Mesothelial cell of epicardium (in vitro differentiated cells): ENCODE measurements around the gene TULP3. TPM values are rescaled to one million over a fixed set of nuclear protein-coding genes. Genes with fewer than 3 reads are reported as not detected.
A peak's percentile ranks its signal among the peaks of the same experiment; 100 is the strongest.
"Not testable (repeated sequence)": the region's sequence is repeated elsewhere in the genome, so short reads cannot be mapped to it uniquely, and the experiment has no call there.

ENCODE experiments used
- DNase-seq, 2 experiments: peaks; one replicate each; pipeline ENCODE4 v3.0.0; 2021; ENCODE audit warnings: low spot score in 2 of 2; ENCODE audit not compliant: unreplicated experiment in 2 of 2
- H3K27ac Mint-ChIP-seq: 2 replicates; pipeline ENCODE4 v1.8.0; 2021; ENCODE audit warnings: mixed read lengths
- H3K27me3 Mint-ChIP-seq: 2 replicates; pipeline ENCODE4 v1.8.0; 2021; ENCODE audit warnings: low read depth, mixed read lengths
- H3K36me3 Mint-ChIP-seq: 2 replicates; pipeline ENCODE4 v1.8.0; 2021; ENCODE audit warnings: mixed read lengths
- H3K4me1 Mint-ChIP-seq: 2 replicates; pipeline ENCODE4 v1.8.0; 2021; ENCODE audit warnings: mixed read lengths
- H3K4me3 Mint-ChIP-seq: 2 replicates; pipeline ENCODE4 v1.8.0; 2021; ENCODE audit warnings: mild to moderate bottlenecking, moderate library complexity, mixed read lengths
- H3K9me3 Mint-ChIP-seq: 2 replicates; pipeline ENCODE4 v1.8.0; 2021; ENCODE audit warnings: mixed read lengths
- total RNA-seq: library from RNA; stranded (reverse); gene quantifications from 3 replicates; pipeline ENCODE4 v1.2.1, GENCODE V29; 2021
- TF ChIP-seq, protein P1 (sequence below): fragments of 200-600 bp; sonication (generic); IDR thresholded peaks from one replicate; pipeline ENCODE4 v1.5.0; 2021; ENCODE audit warnings: antibody characterized with exemption; ENCODE audit not compliant: unreplicated experiment

TULP3 gene
- total RNA-seq, 1 donor from 2014 or later = 25.2 TPM

DNA sequence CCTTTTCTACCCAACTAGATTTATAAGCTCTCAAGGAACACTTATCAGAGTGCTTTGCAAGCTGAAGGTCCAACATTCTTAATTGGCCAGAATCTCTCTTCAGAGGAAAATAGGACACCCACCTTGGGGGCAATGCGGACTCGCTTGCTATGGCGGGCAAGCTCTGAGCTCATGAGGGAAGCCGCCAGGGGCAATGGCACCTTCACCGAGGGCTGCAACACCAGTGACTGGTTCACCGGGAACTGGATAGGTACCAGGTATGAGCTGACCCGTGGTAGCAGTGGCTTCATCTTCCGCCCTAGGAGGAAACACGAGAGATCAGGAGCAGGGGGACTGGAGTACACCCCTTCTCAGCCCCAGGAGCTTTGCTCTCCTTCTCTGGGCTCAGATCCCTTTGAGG, 26.5 kb upstream of the TULP3 start:
- Mint-ChIP-seq H3K27ac (no peak overlapping the region), H3K9me3 (no peaks in the 10 kb centered on the region), H3K4me1 (no peaks in the 10 kb centered on the region), H3K4me3 (no peak overlapping the region), H3K36me3 (peaks cover 29% of the 10 kb centered on the region), H3K27me3 (no peaks in the 10 kb centered on the region)
- DNase-seq = no peak
- TF ChIP-seq, protein P1, sequence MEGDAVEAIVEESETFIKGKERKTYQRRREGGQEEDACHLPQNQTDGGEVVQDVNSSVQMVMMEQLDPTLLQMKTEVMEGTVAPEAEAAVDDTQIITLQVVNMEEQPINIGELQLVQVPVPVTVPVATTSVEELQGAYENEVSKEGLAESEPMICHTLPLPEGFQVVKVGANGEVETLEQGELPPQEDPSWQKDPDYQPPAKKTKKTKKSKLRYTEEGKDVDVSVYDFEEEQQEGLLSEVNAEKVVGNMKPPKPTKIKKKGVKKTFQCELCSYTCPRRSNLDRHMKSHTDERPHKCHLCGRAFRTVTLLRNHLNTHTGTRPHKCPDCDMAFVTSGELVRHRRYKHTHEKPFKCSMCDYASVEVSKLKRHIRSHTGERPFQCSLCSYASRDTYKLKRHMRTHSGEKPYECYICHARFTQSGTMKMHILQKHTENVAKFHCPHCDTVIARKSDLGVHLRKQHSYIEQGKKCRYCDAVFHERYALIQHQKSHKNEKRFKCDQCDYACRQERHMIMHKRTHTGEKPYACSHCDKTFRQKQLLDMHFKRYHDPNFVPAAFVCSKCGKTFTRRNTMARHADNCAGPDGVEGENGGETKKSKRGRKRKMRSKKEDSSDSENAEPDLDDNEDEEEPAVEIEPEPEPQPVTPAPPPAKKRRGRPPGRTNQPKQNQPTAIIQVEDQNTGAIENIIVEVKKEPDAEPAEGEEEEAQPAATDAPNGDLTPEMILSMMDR = no peak

DNA sequence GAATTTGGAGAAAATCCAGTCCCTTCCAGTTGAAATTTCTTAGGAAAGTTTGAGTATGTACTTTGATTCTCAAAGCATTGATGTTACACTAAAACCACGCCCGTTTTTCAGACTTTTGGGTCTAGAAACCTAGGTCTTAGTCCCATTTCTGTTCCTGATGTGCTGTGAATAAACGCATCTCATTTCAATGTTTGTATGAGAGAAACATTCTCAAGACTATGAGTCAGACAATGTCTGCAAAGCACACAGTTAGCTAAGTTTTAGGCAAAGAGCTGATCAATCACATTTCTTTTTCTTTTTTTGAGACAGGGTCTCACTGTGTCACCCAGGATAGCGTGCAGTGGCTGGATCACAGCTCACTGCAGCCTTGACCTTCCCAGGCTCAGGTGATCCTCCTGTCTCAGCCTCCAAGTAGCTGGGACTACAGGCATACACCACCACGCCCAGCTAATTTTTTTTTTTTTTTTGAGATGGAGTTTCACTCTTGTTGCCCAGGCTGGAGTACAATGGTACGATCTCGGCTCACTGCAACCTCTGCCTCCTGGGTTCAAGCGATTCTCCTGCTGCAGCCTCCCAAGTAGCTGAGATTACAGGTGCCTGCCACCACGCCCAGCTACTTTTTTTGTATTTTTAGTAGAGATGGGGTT, 21.6 kb upstream of the TULP3 start:
- not testable (repeated sequence) for H3K27ac Mint-ChIP-seq, H3K4me1 Mint-ChIP-seq, H3K4me3 Mint-ChIP-seq, H3K9me3 Mint-ChIP-seq, DNase-seq, H3K27me3 Mint-ChIP-seq
- H3K36me3 Mint-ChIP-seq = peaks cover 18% of the 10 kb centered on the region

DNA sequence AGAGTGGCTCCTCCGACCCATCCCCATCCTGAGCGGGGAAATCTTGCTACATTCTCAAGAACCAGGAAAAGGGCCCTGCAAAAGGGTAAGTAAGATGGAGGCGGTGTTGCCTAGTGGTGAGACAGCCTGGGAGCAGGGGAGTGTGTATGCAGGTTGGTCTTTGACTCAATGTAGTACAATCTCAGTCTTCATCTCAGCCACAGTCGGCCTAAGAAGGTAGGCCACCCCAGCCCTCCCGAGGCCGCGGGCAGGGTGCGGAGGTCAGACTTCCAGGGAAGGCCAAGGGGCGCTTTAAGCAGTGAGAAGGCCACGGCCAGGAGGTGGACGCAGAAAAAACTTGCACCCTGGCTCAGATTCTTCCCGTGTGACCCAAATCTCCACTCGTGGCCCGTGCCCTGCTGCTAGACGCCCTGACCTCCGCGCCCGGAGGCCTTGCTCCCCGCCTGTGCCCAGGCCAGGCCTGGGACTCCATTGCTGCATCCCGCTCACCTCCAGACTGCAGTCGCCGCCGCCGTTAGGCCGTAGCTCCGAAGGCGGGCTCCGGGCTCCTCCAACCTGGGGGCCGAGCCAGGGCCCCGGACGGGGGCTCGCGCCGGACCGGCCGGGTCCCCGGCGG, 14.2 kb upstream of the TULP3 start:
- peak overlapping the region; percentile 75 for H3K27ac Mint-ChIP-seq
- no peaks in the 10 kb centered on the region for H3K27me3 Mint-ChIP-seq

DNA sequence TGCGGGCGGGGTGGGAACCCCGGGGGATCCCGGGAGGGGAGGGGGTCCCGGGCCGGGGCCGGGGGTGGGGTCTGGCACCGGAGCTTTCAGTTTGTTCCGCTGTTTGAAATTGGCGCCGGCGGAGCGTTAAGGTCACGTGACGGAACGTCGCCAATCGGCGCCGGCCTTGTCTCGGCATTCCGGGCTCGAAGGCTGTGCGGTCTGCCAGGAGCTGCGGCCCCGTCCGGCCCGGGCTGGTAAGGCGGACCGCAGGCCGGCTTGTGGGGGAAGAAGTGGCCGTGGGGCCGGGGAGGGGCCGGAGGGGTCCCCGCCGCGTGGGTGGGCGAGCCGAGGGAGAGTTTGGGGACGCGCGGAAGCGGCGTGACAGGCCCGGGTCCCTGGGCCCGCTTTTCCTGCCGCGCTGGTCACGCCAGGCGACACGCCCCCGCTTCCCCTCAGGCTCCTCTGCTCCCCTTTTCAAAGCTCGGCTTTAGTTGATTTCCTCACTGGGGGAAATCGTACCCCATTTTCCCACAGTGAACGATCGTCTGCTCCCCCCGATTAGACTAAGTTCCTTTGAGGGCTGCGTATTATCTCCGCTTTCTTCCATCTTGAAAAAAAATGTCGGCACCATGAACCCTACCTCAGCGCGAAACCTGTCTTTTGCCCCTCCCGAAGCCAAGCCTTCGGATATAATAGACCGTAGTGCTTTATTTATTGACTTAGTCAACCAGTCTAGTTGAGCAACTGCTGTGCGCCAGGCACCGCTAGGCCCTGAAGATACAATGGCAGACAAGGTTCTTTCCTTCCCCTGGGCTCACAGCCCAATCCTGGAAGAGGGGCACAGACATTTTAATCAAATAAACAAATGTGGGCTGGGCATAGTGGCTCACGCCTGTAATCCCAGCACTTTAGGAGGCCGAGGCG, 13.4 kb upstream of the TULP3 start, which contains the start of the genes FOXM1 and RHNO1:
Gene FOXM1, minus strand, starts transcription at position 128 of the 906 bp plus-strand sequence. CDS start 2,696 bp downstream, outside the sequence.
Gene RHNO1, plus strand, starts transcription at position 177 of the 906 bp plus-strand sequence. CDS start 8,144 bp downstream, outside the sequence.
- peaks cover 21% of the 10 kb centered on the region for H3K4me1 Mint-ChIP-seq
- peak; percentile 87 to 94 for DNase-seq
- H3K36me3 Mint-ChIP-seq = peaks cover 6% of the 10 kb centered on the region
- peak within 1 kb of the TSS; percentile 99 for H3K27ac Mint-ChIP-seq
- TF ChIP-seq, protein P1 = no peak
- peak within 1 kb of the TSS; percentile 99 for H3K4me3 Mint-ChIP-seq
- H3K27me3 Mint-ChIP-seq = no peaks in the 10 kb centered on the region
- no peaks in the 10 kb centered on the region for H3K9me3 Mint-ChIP-seq

More for the DNA sequence above, 14.2 kb upstream of the TULP3 start:
- Mint-ChIP-seq H3K4me1 (peaks cover 21% of the 10 kb centered on the region), H3K4me3 (peak overlapping the region; percentile 73), H3K36me3 (peaks cover 4% of the 10 kb centered on the region), H3K9me3 (no peaks in the 10 kb centered on the region)
- TF ChIP-seq, protein P1 = no peak
- no peak for DNase-seq

DNA sequence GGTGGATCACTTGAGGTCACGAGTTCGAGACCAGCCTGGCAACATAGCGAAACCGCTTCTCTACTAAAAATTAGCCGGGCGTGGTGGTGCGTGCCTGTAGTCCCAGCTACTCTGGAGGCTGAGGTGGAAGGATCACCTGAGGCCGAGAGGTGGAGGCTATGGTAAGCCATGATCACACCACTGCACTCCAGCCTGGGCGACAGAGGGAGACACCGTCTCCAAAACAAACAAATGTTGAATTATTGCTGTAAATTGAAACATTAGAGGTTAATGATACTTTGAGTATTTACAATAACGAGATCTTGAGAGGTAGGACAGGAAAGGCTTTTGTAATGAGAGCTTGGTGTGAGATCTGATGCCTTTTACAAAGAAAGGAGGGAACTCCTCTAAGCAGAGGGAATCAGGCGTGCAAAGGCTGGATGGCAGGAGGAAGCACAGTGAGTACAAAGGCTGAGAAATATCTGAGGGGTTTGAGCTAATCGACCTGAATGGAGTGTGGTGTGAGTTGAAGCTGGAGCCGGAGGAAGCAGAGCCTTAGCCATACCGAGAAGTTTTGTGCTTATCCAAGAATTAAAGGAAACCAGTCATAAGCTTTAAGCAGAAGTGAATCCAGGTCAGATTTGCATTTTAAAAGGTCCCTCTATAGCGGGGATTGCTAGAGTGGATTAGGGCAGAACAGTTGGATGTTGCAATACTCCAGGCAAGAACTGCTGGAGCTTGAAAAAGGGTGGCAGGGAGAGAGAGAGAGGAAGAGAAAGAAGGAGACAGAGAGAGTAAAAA, 12.5 kb upstream of the TULP3 start:
- TF ChIP-seq, protein P1 = no peak
- no peaks in the 10 kb centered on the region for H3K9me3 Mint-ChIP-seq
- peak overlapping the region; percentile 99 for H3K4me3 Mint-ChIP-seq
- peaks cover 21% of the 10 kb centered on the region for H3K4me1 Mint-ChIP-seq
- no peaks in the 10 kb centered on the region for H3K27me3 Mint-ChIP-seq
- peak overlapping the region; percentile 99 for H3K27ac Mint-ChIP-seq
- no peak for DNase-seq
- H3K36me3 Mint-ChIP-seq = peaks cover 6% of the 10 kb centered on the region
